ENCODE results near the gene XRCC1. TPM values are rescaled to one million over a fixed set of nuclear protein-coding genes. Genes with fewer than 3 reads are reported as not detected.

XRCC1 gene
- total and polyA plus RNA-seq, 2 of the 8 experiments (the other 6 are each of a cell fraction or from before 2014, with no cell fraction given), result 42.5 to 44.4 TPM

GRCh38 chr19:43562226-43562697 is 13.1 kb downstream of the XRCC1 start:
- Histone ChIP-seq H2BK20ac (ENCODE audit: low read length) (no peak overlapping the region), H3K56ac (replicated peaks; ENCODE audit: insufficient read length, low read depth, low read length) (no peak overlapping the region), H2AK5ac (ENCODE audit: low read depth, low read length) (no peak overlapping the region), H3K4me2 (ENCODE audit: insufficient read depth in 1 of 2, low read depth in 2 of 2, low read length in 2 of 2) (no peak overlapping the region), H3K9me3 (ENCODE audit: insufficient read depth in 2 of 2, low read depth in 1 of 2, low read length in 1 of 2) (no peaks in the 10 kb centered on the region), H3K4ac (replicated peaks; ENCODE audit: insufficient read length, low read depth, low read length) (no peak overlapping the region), H3K79me1 (ENCODE audit: low read depth, low read length) (no peaks in the 10 kb centered on the region; the same call in 1 of the 2 replicates), H3K14ac (ENCODE audit: insufficient read length) (no peak overlapping the region), H3K4me3 (ENCODE audit: extremely low read depth in 1 of 4, insufficient read depth in 2 of 4, low read depth in 3 of 4, low read length in 4 of 4) (no peak overlapping the region), H2BK5ac (ENCODE audit: low read depth, low read length) (no peak overlapping the region), H2BK15ac (ENCODE audit: low read length) (no peak overlapping the region), H3K18ac (ENCODE audit: extremely low read depth, low read length) (no peak overlapping the region), H2AFZ (ENCODE audit: low read length) (no peak overlapping the region), H2BK12ac (ENCODE audit: low read depth, low read length) (no peak overlapping the region), H3K27ac (ENCODE audit: low read depth, low read length) (no peak overlapping the region), H4K8ac (ENCODE audit: extremely low read depth, insufficient read depth, low read length) (no peak overlapping the region), H3K36me3 (ENCODE audit: control insufficient read depth in 2 of 4, insufficient read depth in 4 of 4, low read length in 3 of 4) (peaks cover 0 to 8% (median 0%) of the 10 kb centered on the region in 4 experiments; a peak in 2 of 8 replicates), H3K4me1 (replicated peaks in 1 of 4; ENCODE audit: control insufficient read depth in 3 of 4, insufficient read depth in 4 of 4, low read length in 3 of 4) (no peaks in the 10 kb centered on the region), H3K23me2 (ENCODE audit: low read depth, low read length) (no peaks in the 10 kb centered on the region), H4K20me1 (replicated peaks in 1 of 2; ENCODE audit: control insufficient read depth in 1 of 2, insufficient read depth in 2 of 2, low read length in 2 of 2) (peaks cover 0 to 8% of the 10 kb centered on the region in 2 experiments), H2BK120ac (replicated peaks; ENCODE audit: low read depth, low read length) (no peak overlapping the region), H4K91ac (replicated peaks; ENCODE audit: insufficient read length, low read length) (no peak overlapping the region), H3K79me2 (ENCODE audit: control insufficient read depth in 1 of 2, insufficient read depth in 2 of 2, low read length in 2 of 2) (no peaks in the 10 kb centered on the region), H3K27me3 (replicated peaks in 1 of 4; ENCODE audit: control insufficient read depth in 3 of 4, extremely low read depth in 1 of 4, insufficient read depth in 3 of 4, low read length in 3 of 4) (no peaks in the 10 kb centered on the region), H4K5ac (ENCODE audit: insufficient read length, low read depth, low read length) (no peak overlapping the region), H3K9ac (replicated peaks in 1 of 4; ENCODE audit: extremely low read depth in 1 of 4, low read depth in 3 of 4, low read length in 3 of 4) (no peak overlapping the region), H3K23ac (ENCODE audit: insufficient read length) (no peak overlapping the region)
- POLR2A ChIA-PET (ENCODE audit: partially characterized antibody), result interaction anchor here (0.9 to 1.1 kb wide), 2 partner anchors 13 to 20 kb away, joined by 3 to 4 read pairs; partner anchors contain the start of gene XRCC1
- TF ChIP-seq TBP (IDR thresholded peaks at IDR 0.05; ENCODE audit: low read depth, low read length) (no peak), SP1 (IDR thresholded peaks at IDR 0.05; ENCODE audit: low read depth, low read length) (no peak), CHD2 (IDR thresholded peaks at IDR 0.05; ENCODE audit: low read length) (no peak), JUND (IDR thresholded peaks at IDR 0.05; ENCODE audit: low read length) (no peak), BACH1 (IDR thresholded peaks at IDR 0.05; ENCODE audit: low read length) (no peak), CEBPB (IDR thresholded peaks at IDR 0.05; ENCODE audit: low read depth, low read length) (no peak), SIRT6 (IDR thresholded peaks at IDR 0.05; ENCODE audit: low read length) (no peak), BRCA1 (IDR thresholded peaks at IDR 0.05; ENCODE audit: low read depth, low read length) (no peak), CHD1 (IDR thresholded peaks at IDR 0.05; ENCODE audit: low read depth, low read length) (no peak), MAX (IDR thresholded peaks at IDR 0.05) (no peak)
- WGBS, 2 experiments (ENCODE audit: extremely low coverage in 1 of 2, insufficient coverage in 1 of 2, insufficient read length in 1 of 2, insufficient replicate concordance in 2 of 2, low coverage in 1 of 2, low lambda C conversion rate in 2 of 2, missing lambda C conversion rate in 1 of 2), result 93% methylated on average over 6 of the region's 6 CpGs; no CpG with 5 or more reads in 1 of the 2 experiments
- CTCF ChIA-PET (ENCODE audit: partially characterized antibody), result interaction anchor here (1.2 to 5.6 kb wide), 2 partner anchors 13 to 33 kb away, joined by 3 to 42 read pairs; partner anchors contain the start of genes IRGQ, PINLYP, XRCC1 and ZNF576
- FAIRE-seq (no peak), DNase-seq (ENCODE audit: low read depth in 1 of 2, low spot score in 2 of 2) (no peak)
